Measurements from ENCODE around the gene MCAT.

The MCAT gene

GRCh38 chr22:43088627-43088983 is 54.6 kb downstream of the MCAT start:
- no peak for DNase-seq (ENCODE audit: low spot score)

GRCh38 chr22:43085658-43086606 is 57.3 kb downstream of the MCAT start:
- ATAC-seq (ENCODE audit: low read depth) (no peak), DNase-seq (ENCODE audit: low spot score) (no peak)
- Histone ChIP-seq H3K4me3 (ENCODE audit: severe bottlenecking) (no peak overlapping the region), H3K27me3 (ENCODE audit: insufficient read depth, poor library complexity, severe bottlenecking) (no peaks in the 10 kb centered on the region), H3K4me1 (ENCODE audit: insufficient read depth, poor library complexity, severe bottlenecking) (peaks cover 3% of the 10 kb centered on the region), H3K9me3 (ENCODE audit: severe bottlenecking) (no peaks in the 10 kb centered on the region), H3K36me3 (ENCODE audit: low read depth) (no peaks in the 10 kb centered on the region), H3K27ac (ENCODE audit: poor library complexity, severe bottlenecking) (no peak overlapping the region)
- no peak for TF ChIP-seq CTCF (IDR thresholded peaks at IDR 0.05; ENCODE audit: poor library complexity, severe bottlenecking)

More at GRCh38 chr22:43088627-43088983, 54.6 kb downstream of the MCAT start:
- peak; percentile 2; the same call in 1 of the 3 replicates for ATAC-seq (ENCODE audit: low read depth)
- no peaks in the 10 kb centered on the region for H3K9me3 ChIP-seq (ENCODE audit: severe bottlenecking)
- no peak for TF ChIP-seq CTCF (IDR thresholded peaks at IDR 0.05; ENCODE audit: poor library complexity, severe bottlenecking)
- peak overlapping the region; percentile 62 for H3K4me3 ChIP-seq (ENCODE audit: severe bottlenecking)
- H3K27ac ChIP-seq (ENCODE audit: poor library complexity, severe bottlenecking), result peak overlapping the region; percentile 56
- H3K4me1 ChIP-seq (ENCODE audit: insufficient read depth, poor library complexity, severe bottlenecking), result no peaks in the 10 kb centered on the region
- no peaks in the 10 kb centered on the region for H3K36me3 ChIP-seq (ENCODE audit: low read depth)
- no peaks in the 10 kb centered on the region for H3K27me3 ChIP-seq (ENCODE audit: insufficient read depth, poor library complexity, severe bottlenecking)

Measured in RWPE2 (cell line).